GM23248 (cell line): ENCODE data around the gene FLT1.

ENCODE experiments used
- EZH2 ChIP-seq: fragments of 200-600 bp; sonication (generic); IDR thresholded peaks from 2 replicates; pipeline ENCODE4 v1.6.1; 2018; ENCODE audit warnings: antibody characterized with exemption, mild to moderate bottlenecking; ENCODE audit not compliant: insufficient read depth, poor library complexity, severe bottlenecking
- EZH2phosphoT487 ChIP-seq: fragments of 200-600 bp; sonication (generic); IDR thresholded peaks from 2 replicates; pipeline ENCODE4 v1.6.1; 2018; ENCODE audit warnings: antibody characterized with exemption, moderate library complexity, mild to moderate bottlenecking, low read depth; ENCODE audit not compliant: insufficient read depth

DNA sequence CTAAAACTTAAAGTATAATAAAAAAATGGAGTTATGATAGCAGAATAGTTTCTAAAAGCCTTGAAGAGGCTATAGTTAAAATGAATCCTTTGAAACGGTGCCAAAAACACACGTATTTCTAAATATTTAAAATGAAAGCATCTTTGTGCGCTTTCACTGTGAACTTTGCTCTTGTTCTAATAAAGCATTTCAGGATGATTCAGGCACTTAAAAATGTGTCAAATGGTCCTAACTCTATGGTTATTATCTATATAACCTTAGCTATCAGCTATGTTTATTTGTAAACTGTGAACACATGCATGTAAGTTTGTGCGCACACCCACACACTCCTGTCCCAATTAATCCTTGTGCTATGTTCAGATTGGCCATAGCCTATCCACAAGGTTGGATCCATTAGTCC, 124.5 kb downstream of the FLT1 start:
- TF ChIP-seq EZH2phosphoT487: no peak
- no peak for TF ChIP-seq EZH2
